GM23248 (cell line): ENCODE measurements around the gene MVD. TPM values are rescaled to one million over a fixed set of nuclear protein-coding genes. Genes with fewer than 3 reads are reported as not detected.

Experiments
- DNase-seq: peaks from one replicate; pipeline ENCODE4 v3.0.0-alpha.2; 2015
- H2AFZ ChIP-seq: fragments of 200-600 bp; sonication (generic); 2 replicates; pipeline ENCODE4 v1.6.1; 2016; ENCODE audit warnings: antibody characterized with exemption
- H3F3A ChIP-seq: fragments of 200-600 bp; sonication (generic); 2 replicates; pipeline ENCODE4 v1.6.1; 2016; ENCODE audit warnings: mild to moderate bottlenecking, antibody characterized with exemption, mixed run types; ENCODE audit not compliant: insufficient read depth
- H3K27ac ChIP-seq: fragments of 200-600 bp; sonication (generic); 2 replicates; pipeline ENCODE4 v1.5.1; 2016; ENCODE audit warnings: mild to moderate bottlenecking
- H3K27me3 ChIP-seq: fragments of 200-600 bp; sonication (generic); replicated peaks from 2 replicates; pipeline ENCODE4 v1.6.1; 2016; ENCODE audit warnings: mild to moderate bottlenecking; ENCODE audit not compliant: insufficient read depth
- H3K36me3 ChIP-seq: fragments of 200-600 bp; sonication (generic); 2 replicates; pipeline ENCODE4 v1.6.1; 2016; ENCODE audit warnings: low read depth, mild to moderate bottlenecking
- H3K4me1 ChIP-seq: fragments of 200-600 bp; sonication (generic); 2 replicates; pipeline ENCODE4 v1.6.1; 2016; ENCODE audit warnings: mild to moderate bottlenecking; ENCODE audit not compliant: insufficient read depth
- H3K4me2 ChIP-seq: fragments of 200-600 bp; sonication (generic); one replicate; pipeline ENCODE4 v1.6.1; 2016; ENCODE audit warnings: mild to moderate bottlenecking; ENCODE audit not compliant: unreplicated experiment
- H3K4me3 ChIP-seq: fragments of 200-600 bp; sonication (generic); 2 replicates; pipeline ENCODE4 v1.5.1; 2016; ENCODE audit warnings: mild to moderate bottlenecking
- H3K79me2 ChIP-seq: fragments of 200-600 bp; sonication (generic); 2 replicates; pipeline ENCODE4 v1.6.1; 2016; ENCODE audit warnings: mild to moderate bottlenecking; ENCODE audit not compliant: insufficient read depth
- H3K9ac ChIP-seq: fragments of 200-600 bp; sonication (generic); 2 replicates; pipeline ENCODE4 v1.6.1; 2016; ENCODE audit warnings: mild to moderate bottlenecking
- H3K9me2 ChIP-seq: fragments of 200-600 bp; sonication (generic); 2 replicates; pipeline ENCODE4 v1.6.1; 2016; ENCODE audit warnings: mixed run types, mild to moderate bottlenecking, moderate library complexity; ENCODE audit not compliant: insufficient read depth
- H3K9me3 ChIP-seq: fragments of 200-600 bp; sonication (generic); one replicate; pipeline ENCODE4 v1.6.1; 2017; ENCODE audit warnings: low read depth
- H4K20me1 ChIP-seq: fragments of 200-600 bp; sonication (generic); 2 replicates; pipeline ENCODE4 v1.6.0; 2016; ENCODE audit not compliant: insufficient read depth
- EZH2 ChIP-seq: fragments of 200-600 bp; sonication (generic); IDR thresholded peaks from 2 replicates; pipeline ENCODE4 v1.6.1; 2018; ENCODE audit warnings: antibody characterized with exemption, mild to moderate bottlenecking; ENCODE audit not compliant: insufficient read depth, poor library complexity, severe bottlenecking
- EZH2phosphoT487 ChIP-seq: fragments of 200-600 bp; sonication (generic); IDR thresholded peaks from 2 replicates; pipeline ENCODE4 v1.6.1; 2018; ENCODE audit warnings: antibody characterized with exemption, moderate library complexity, mild to moderate bottlenecking, low read depth; ENCODE audit not compliant: insufficient read depth
- WGBS, 2 experiments: methylation state at CpG; one replicate each; pipeline ENCODE4 v1.1.6; 2015 to 2017; ENCODE audit warnings: low lambda C conversion rate in 2 of 2, low coverage in 1 of 2; ENCODE audit errors: missing lambda C conversion rate in 2 of 2; 5-methylcytosine and 5-hydroxymethylcytosine counted together
- in situ Hi-C: fragments of 300-500 bp; cut with MboI; formaldehyde crosslinking; loops from 2 replicates; pipeline ENCODE4 v1.15.0; 2020
- polyA plus RNA-seq: library from polyadenylated mRNA; unstranded; fragments of >200 nt; fragmentation: Nextera tagmentation; extraction: Ambion mirVana; gene quantifications from 2 replicates; pipeline ENCODE4 v1.2.1, GENCODE V29; 2016
- total RNA-seq: library from RNA; depleted of rRNA; stranded (reverse); fragments of >200 nt; shearing (Covaris generic); gene quantifications from 2 replicates; pipeline ENCODE4 v1.2.3, GENCODE V29; 2014

MVD gene
- total and polyA plus RNA-seq, 2 experiments from 2014 or later: 25.0 to 27.4 TPM

DNA sequence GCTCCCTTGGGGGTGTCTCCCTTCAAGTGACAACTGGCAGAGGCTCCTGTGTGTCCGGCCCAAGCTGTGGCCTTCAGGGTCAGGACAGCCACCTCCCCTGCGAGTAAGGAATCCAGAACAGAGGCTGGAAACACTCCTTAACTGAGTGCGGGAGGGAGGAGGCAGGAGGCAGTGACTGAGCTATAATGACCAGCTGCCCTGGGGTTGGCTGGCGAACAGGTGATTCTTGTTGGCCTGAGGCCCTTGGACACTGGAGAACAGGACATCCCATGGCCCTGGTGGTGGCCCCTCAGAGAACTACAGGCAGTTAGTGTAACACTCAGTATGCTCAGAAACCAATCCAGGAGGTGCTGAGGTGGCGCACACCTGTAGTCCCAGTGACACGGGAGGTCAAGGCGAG lies 32.9 kb upstream of the MVD start:
- Histone ChIP-seq H3K4me3 (no peak overlapping the region), H3K9me2 (no peaks in the 10 kb centered on the region), H3F3A (no peaks in the 10 kb centered on the region), H3K36me3 (no peaks in the 10 kb centered on the region), H3K79me2 (no peaks in the 10 kb centered on the region), H3K9ac (no peak overlapping the region), H4K20me1 (no peaks in the 10 kb centered on the region), H3K4me2 (no peak overlapping the region), H3K27ac (no peak overlapping the region), H3K27me3 (no peaks in the 10 kb centered on the region), H3K4me1 (peaks cover 2% of the 10 kb centered on the region; the same call in 1 of the 2 replicates), H2AFZ (no peak overlapping the region), H3K9me3 (no peaks in the 10 kb centered on the region)
- no peak for TF ChIP-seq EZH2
- no peak for TF ChIP-seq EZH2phosphoT487
- in situ Hi-C loops: no loop called here
- 87 to 89% methylated on average over 7 of the region's 7 CpGs for WGBS, 2 experiments
- DNase-seq: no peak

- in situ Hi-C loops: no loop called here
- 61 to 81% methylated on average over 14 to 15 of the region's 15 CpGs for WGBS, 2 experiments
These were observed 32.3 kb upstream of the MVD start for GRCh38 chr16:88695218-88695617.

GRCh38 chr16:88694221-88695087 lies 31.6 kb upstream of the MVD start:
- Histone ChIP-seq H4K20me1 (no peaks in the 10 kb centered on the region), H3K9me3 (no peaks in the 10 kb centered on the region), H3K4me2 (no peak overlapping the region), H3K4me3 (no peak overlapping the region), H3K9ac (no peak overlapping the region), H3K9me2 (no peaks in the 10 kb centered on the region), H3K4me1 (no peaks in the 10 kb centered on the region), H3K27me3 (no peaks in the 10 kb centered on the region), H3K79me2 (no peaks in the 10 kb centered on the region), H3K36me3 (no peaks in the 10 kb centered on the region), H2AFZ (no peak overlapping the region), H3K27ac (no peak overlapping the region), H3F3A (no peaks in the 10 kb centered on the region)
- TF ChIP-seq EZH2phosphoT487 (no peak), EZH2 (no peak)
- in situ Hi-C loops: no loop called here
- WGBS, 2 experiments: 89 to 90% methylated on average over 37 of the region's 37 CpGs
- no peak for DNase-seq

More at GRCh38 chr16:88695218-88695617, 32.3 kb upstream of the MVD start:
- H3F3A ChIP-seq: no peaks in the 10 kb centered on the region
- H3K36me3 ChIP-seq: no peaks in the 10 kb centered on the region
- no peaks in the 10 kb centered on the region for H4K20me1 ChIP-seq
- H3K27me3 ChIP-seq: no peaks in the 10 kb centered on the region
- no peaks in the 10 kb centered on the region for H3K79me2 ChIP-seq
- no peaks in the 10 kb centered on the region for H3K9me3 ChIP-seq
- no peak overlapping the region for H3K4me2 ChIP-seq
- no peak for DNase-seq
- TF ChIP-seq EZH2 (no peak), EZH2phosphoT487 (no peak)
- H3K4me3 ChIP-seq: no peak overlapping the region
- no peak overlapping the region for H3K9ac ChIP-seq
- no peaks in the 10 kb centered on the region for H3K4me1 ChIP-seq
- no peaks in the 10 kb centered on the region for H3K9me2 ChIP-seq
- H2AFZ ChIP-seq: no peak overlapping the region
- H3K27ac ChIP-seq: no peak overlapping the region

GRCh38 chr16:88693420-88694177 lies 30.7 kb upstream of the MVD start:
- H3K27me3 ChIP-seq: no peaks in the 10 kb centered on the region
- no peaks in the 10 kb centered on the region for H4K20me1 ChIP-seq
- no peak overlapping the region for H3K4me2 ChIP-seq
- no peak for DNase-seq
- no peaks in the 10 kb centered on the region for H3F3A ChIP-seq
- H3K27ac ChIP-seq: no peak overlapping the region
- H3K9me3 ChIP-seq: no peaks in the 10 kb centered on the region
- H3K9ac ChIP-seq: no peak overlapping the region
- H2AFZ ChIP-seq: no peak overlapping the region
- WGBS, 2 experiments: 86 to 91% methylated on average over 29 to 39 of the region's 39 CpGs
- no peaks in the 10 kb centered on the region for H3K4me1 ChIP-seq
- in situ Hi-C loops: no loop called here
- H3K4me3 ChIP-seq: no peak overlapping the region
- TF ChIP-seq EZH2 (no peak), EZH2phosphoT487 (no peak)
- H3K79me2 ChIP-seq: no peaks in the 10 kb centered on the region
- H3K36me3 ChIP-seq: no peaks in the 10 kb centered on the region
- H3K9me2 ChIP-seq: no peaks in the 10 kb centered on the region
